NCI-H2171 treated with DMSO at 0.1 percent for 48 hours (cell line): ENCODE measurements around the gene OLFM4.

Experiments
- DNase-seq: peaks from one replicate; lab custom pipeline; 2025; lab: John Stamatoyannopoulos, UW

The OLFM4 gene

DNA sequence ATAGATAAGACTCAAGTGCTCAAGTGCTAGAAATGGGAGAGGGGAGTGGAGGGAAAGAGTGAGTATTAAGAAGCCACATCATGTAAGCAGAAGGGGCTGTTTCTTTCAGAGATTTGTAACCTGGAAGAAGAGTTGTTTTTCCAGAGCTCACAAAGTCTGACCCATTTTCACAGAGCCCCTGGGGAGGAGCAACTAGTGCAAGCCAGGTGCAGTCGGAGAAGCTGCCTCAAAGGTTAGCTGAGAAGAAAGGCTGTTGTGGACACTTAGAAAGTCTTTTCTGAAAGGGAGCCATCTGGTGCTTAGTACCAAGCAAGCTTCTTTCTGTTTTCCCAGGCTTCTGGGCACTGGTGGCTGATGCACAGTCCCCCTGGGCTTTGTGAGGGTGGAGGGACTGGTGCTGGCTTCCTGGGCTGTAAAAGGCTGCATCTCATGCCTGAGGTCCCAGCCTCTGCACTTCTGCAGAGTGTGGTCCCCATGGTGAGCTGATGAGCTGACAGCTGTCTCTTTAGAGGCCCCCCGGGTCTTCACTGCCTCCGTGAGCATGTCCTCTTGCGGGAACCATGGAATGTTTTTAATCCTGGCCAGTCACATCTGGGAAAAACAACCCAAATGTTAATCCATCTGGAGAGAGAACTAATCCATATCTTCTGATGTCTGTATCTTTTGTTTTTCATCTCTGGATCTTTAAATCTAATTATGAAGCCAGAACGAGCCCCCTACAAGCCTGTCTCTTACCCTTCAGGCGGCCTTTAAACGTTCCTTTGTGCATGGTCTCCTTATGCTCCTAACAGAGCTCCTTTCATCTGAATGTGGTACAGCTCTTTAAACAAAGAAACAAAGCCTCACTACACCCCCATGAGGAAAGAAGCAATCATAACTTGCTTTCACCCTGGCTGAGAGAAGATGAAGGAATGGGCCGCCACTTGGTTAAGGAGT lies 40.2 kb downstream of the OLFM4 start:
- DNase-seq: peak; percentile 96

DNA sequence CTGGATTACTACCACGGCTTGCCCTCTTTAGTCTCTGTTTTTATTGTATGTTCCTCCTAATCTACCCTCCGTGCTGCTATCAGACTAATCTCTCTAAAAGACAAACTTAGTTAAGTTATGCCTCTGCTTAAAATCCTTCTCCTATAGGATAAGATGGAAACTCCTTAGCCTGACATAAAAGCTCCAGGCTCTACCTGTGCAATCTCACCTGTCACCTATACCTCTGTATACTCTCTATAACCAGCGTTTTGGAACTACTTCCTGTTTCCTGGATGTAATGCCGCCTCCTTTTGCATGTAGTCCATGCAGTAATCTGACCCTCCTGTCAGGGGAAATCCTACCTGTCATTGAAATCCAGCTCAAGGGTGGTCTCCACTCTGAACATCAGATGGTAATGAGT lies 41.2 kb downstream of the OLFM4 start:
- peak; percentile 15 for DNase-seq

DNA sequence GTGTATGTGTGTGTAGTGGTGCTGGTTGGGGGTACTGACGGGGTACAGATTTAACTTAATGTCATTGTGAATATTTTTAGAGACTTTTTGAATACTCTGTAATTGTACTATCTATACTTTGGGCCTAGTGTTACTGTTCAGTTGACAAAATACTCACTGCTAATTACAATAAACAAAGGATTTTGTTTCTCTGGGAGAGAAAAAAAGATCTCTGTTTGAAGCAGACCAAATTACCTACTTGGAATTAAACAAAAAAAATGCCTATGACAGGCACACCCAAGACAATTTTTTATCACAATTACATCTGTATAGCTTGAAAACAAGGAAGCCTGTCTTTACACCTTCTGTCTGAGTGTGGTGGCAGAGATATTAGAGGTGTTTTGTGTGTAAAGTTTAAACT lies 45.1 kb downstream of the OLFM4 start:
- peak; percentile 28 for DNase-seq

DNA sequence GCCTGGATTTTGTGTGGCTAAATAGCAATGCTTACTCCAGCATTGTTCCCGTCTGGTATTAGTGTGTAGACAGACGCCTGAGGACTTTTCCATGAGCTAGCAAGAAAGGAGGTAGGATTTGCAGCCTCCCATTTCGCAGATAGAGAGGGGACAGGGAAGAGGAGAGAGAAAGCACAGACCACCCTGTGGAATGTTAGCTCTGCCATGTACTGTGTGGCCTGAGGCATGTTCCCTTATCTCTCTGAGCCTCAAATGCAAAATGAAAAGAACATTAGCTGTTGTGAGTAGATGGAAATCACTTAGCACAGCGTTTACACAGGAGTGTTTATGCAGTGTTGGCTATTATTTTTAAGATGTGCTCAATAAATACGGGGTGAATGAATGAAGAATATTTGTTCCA lies 45.5 kb downstream of the OLFM4 start:
- DNase-seq: no peak

DNA sequence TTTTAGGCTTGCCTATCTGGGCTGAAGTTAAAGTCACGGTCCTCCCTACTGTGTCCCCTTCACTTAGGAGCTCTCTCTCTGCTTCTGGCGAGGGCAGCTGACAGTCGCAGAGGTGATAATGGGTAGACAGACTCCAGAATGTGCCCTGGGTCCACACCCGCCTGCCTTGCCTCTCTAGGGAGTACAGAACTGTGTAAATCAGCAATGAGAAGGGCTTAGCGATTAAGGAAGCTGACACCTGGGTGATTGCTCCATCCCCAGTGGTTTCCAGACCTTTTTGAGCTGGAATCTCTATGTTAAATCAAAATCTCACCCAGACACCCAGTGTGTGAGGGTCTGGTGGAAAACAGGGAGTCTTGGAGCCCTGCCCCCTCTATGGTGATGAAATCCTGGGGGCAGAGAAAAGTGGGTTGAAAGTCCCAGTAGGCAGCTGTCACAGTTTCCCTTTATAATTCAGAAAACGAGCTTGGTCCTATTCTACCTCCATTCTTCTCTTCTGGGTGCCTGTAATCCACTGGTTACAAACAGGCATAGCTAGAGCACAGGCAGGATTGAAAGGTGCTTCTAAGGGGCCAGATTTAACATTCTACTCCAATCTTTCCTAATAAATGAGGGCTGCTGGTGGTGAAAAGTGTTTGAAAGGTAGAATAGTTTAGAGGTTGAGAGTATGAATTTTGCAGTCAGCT lies 46.9 kb downstream of the OLFM4 start:
- peak; percentile 69 for DNase-seq

DNA sequence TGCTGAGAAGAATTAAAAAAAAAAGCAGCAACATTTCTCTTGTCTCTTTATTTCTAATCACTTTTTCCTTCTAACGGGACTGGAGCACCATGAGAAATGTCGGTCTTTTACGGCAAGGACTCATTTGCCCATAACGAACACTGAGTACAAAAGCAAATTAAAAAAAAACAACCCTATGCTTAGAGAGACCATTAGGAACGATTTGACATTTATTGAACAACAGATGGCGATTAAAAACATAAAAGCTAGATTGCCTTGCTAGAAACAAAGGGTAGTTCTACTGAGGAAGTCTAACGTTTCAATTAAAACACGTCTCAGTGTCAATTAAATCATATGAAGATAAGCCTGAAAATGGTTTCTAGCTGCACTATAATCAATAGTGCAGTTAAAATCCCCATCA lies 51.1 kb downstream of the OLFM4 start:
- peak; percentile 83 for DNase-seq

DNA sequence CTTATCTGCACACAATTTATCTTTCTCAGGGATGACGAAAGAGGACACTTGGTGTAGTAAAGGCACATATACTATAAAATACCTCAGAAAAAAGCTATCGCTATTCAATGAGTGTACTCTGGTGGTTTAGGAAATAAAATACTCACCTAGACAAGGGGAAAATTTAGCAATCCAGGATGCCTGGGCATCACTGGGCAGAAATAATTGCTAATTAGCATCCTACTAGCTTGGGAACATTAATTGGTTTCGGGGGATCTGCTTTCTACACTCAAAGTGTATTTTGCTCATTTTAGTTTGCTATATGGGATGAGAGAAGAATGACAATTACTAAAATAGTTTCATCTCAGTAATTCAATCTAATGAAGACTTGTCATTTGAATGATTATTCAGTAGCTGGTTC lies 60.3 kb downstream of the OLFM4 start:
- no peak for DNase-seq

DNA sequence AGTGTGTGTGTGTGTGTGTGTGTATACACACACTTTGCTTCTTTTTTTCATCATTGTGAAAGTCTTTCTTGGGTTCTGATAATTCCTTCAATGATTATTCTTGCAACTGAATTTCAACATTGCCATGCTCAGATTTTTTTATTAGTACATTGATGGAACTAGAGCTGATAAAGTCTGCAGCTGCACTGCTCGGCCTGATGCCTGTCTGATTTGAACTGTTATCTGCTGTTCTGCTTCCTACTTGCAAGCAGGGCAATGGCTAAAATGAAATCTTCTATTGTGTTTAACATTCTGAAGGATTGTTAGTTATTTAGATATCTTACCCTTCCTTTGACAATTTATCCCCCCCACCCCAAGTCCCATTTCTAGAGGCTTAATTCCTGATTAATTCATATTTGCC lies 61.3 kb downstream of the OLFM4 start:
- no peak for DNase-seq

DNA sequence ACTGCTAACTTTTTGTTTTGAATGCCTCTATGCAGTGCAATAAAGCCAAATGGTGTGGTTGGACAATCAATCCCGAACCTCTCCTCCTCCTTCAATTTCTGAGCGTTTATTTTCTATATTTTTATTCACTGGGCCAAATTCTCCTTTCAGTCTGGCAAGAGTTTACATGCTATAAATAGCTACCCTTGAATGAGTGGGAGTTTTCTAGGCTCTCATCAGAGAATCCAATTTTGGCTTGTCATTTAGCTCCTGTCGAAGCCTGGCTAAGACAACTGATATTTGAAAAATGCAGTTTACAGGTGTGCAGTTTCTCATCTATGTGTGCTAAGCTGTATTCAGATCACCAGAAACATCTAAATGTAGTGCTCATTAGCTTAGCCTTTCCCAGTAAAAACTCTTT lies 61.8 kb downstream of the OLFM4 start:
- no peak for DNase-seq

DNA sequence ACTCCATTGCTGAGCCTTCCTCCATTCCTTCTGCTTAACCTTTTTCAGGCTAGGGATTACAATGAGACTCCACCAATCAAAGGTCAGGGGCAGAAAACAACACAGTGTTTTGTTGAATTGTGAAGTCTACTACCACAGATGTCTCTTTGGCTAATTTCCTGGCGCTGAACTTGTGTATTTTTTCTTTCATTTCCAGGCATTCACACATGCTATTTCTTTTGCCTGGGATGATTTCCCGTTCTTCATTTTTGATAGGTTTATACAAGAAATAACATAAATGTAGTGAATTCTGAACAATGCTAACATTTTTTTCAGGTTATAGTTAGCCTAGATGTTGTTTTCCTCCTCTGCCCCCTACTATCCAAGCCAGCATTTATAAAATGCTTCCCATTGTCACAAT lies 64.3 kb downstream of the OLFM4 start:
- DNase-seq: no peak

DNA sequence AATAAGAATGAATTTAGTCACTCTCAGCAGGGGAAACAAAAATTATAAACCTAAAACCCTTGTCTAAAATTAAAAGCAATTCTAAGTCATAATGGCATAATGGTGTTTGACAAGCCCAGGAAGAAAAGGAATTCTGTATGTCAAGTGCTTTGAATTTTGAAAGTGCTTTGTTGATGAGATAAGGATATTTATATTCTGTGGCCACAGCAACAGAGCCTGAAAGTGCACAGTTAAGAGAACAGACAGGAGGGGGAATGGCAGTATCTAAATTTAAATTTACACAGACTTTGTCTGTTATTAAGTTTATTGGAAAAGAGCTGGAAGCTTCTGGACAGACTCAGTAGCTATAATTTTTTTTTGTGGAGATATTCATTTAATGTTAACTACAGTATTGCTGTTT lies 69.8 kb downstream of the OLFM4 start:
- no peak for DNase-seq

DNA sequence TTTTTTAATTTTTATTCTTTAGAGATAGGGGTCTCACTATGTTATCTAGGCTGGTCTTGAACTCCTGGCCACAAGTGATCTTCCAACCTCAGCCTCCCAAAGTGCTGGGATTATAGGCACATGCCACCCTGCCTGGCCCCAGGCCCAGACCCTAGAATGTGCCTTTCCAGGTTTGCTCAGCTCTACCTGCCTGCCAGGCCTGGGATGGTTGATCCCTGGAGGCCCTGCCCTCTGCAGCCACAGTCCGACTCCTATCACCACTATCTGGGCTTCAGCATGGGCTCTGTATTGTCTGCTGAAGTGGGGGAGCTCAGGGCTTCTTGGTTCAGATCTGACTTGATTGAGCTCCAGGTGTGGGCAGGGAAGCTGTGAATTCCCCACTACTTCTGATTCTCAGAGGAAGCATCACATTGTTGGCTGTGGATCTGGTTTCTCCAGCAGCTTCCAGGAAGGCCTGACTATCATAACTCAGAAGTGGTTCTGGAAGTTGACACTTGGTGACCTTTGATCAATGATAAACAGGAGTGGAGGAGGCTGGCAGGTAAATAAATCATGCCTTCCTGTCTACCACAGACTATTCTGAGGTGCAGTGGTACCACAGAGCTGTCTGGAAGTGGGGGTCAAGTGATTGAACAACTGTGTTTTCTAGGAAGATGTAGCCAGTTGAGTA lies 71.9 kb downstream of the OLFM4 start:
- no peak for DNase-seq
